SU-DHL-6 (cell line): ENCODE measurements around the gene CREG2.

Experiments used
- CTCF ChIP-seq: fragments of 200-600 bp; sonication (generic); IDR thresholded peaks from one replicate; pipeline ENCODE4 v1.5.1; 2017; ENCODE audit warnings: antibody characterized with exemption, mild to moderate bottlenecking, low read length, moderate library complexity; ENCODE audit not compliant: insufficient read depth, poor library complexity, severe bottlenecking
- EZH2phosphoT487 ChIP-seq: fragments of 200-600 bp; sonication (generic), shearing (Covaris generic); conservative IDR thresholded peaks from 2 replicates; pipeline ENCODE4 v1.6.1; 2018; ENCODE audit warnings: mild to moderate bottlenecking, antibody characterized with exemption, low read length, moderate library complexity, mixed read lengths

GRCh38 chr2:101364878-101365277 lies 22.4 kb downstream of the CREG2 start:
- TF ChIP-seq CTCF (no peak), EZH2phosphoT487 (no peak)
